ENCODE data around the gene NOVA1.

Gene NOVA1

DNA sequence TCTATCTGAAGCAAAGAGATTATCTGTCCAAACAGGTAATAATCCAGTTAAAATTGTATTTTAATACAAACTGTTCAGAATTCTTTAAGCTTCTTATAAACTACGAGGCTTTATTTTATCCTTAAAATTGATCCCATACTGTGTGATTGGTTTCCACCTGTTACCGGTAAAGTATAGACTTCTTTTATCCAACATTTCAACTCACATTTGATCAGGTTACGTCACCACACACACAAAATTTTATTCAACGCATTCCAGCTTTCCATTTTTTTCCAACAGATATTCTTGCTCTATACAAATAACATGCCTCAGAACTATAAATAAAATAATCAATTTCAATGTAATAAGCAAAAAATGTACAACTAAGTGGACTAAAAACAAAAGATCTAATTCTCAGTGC, 4.5 kb downstream of the NOVA1 start:
- no peak for DNase-seq

DNA sequence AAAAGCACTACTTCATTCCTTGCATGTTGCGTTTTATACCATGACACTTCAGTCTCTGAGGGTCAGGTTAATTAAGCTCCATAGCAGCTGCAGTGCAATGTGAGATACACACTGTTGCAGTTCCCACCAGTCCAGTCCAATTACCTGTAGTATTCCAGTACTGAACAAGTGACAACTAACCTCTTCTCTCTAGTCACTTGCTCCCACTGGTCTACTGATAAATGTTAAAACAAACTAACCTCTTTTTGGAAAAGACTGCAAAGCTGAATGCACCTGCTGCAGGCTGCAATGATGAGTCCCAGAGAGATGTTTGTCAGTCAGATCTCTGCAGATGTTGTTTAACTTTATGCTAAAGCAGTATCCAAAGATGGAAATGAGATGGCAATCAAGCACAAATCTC, 7.9 kb downstream of the NOVA1 start:
- no peak for DNase-seq

DNA sequence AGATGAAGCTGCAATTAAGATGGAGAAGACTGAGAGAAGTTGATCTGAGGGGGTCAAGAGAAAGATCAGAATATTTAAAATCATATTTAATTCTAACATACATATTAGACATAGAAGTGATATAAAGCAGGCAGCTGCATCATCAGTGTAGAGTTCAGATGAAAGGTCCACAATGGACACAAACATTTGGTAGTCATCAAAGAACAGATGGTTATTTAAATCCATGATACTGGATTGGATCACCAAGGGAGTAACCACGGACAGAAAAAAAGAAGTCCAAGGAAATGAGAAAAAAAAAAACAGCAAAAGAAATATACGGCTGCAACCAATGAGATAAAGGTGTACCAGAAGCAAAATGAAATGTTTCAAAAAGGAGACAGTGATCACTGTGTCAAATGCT, 20.1 kb downstream of the NOVA1 start:
- DNase-seq = no peak

DNA sequence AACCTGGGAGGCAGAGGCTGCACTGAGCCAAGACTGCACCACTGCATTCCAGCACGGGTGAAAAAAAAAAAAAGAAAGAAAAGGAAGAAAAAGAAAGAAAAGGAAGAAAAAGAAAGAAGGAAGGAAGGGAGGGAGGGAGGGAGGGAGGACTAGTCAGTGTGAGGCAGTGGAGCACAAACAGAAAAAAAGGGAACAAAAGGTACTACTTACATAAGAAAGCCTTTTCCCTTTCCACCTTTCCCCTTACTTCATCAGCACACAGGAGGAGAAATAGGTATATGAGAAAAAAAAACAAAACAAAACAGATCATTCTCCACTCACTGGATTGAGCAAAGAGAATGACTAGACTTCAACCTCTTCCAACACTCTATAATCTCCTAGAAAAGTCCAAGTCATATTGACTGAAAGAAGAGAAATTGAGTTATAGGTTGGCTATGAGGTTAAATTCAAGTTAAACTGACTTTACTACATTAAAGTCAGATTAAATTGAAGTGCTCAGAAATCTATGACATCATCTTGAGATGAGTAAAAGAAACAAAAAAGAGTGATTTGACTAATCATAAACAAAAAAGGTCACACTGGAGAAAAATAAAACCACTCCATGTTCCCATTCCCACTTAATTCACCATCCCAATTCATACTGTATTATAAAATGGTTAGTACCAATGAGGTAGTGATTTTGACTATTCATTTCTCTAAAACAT, 43.6 kb downstream of the NOVA1 start:
- DNase-seq = no peak

DNA sequence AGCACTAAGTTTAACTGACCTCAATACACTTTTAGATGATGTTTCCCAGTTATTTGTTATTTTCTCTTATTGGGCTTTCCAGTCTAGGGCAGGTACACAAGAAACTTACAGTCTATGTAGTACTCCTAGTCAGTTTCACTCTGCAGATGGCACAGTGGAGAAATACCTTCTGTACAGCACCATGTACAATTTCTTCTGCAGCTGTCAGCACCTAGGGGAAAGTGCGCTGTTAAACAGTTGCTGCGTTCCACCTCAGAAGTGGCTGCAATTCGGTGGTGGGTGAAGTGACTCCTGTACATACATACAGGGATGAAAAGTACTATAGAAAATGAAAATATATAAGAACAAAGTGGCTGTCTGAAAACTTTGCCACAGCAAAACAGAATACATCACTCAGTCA, 48.3 kb downstream of the NOVA1 start:
- no peak for DNase-seq

DNA sequence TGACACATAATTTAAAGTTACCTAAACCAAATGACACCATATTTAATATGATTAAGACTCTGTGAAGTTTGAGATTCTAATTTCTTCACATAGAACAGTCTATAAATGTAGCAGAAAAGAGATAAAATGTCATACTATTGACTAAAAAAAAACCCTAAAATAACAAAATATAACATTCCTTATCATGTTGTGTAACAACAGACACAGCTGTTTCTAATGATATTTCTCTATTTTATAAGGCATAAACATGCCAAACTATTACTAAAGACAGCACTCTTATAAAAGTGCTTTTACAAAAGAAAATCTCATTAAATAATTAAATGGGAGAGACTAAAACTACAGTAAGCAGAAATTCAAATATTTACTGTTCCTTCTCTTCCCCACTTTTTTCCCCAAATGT, 49.4 kb downstream of the NOVA1 start:
- no peak for DNase-seq

DNA sequence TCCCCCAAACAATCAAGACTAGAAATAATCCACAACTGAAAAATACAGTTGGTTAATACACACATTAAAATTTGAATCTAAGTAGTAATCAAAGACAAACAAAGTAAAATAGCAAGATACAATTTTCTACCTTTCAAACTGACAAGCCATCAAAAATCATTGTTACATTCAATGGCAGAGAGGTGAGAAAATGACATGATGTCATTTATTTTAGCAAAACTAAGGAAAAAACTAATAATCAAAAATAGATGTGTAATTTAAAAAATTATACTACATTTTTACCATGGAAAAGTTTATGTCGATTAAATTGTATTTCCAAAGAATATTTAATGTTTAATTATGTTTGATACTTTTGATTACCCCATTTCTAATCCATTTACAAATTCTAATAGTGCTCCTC, 59.7 kb downstream of the NOVA1 start:
- DNase-seq = no peak

DNA sequence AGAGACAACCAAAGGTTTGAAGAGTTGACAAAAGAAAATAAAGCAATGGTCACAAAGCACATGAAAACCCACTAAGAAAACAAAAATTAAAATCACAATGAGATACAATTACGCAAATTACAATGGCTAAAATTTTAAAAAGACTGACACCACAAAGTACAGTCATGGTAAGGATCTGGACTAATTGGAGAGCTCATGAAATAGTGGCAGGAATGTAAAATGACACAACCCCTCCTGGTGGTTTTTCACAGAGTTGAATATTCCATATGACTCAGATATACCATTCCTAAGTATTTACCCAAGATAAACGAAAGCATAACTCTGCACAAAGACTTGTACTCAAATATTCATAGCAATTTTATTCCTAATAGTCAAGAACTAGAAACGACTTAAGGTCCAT, 65.9 kb downstream of the NOVA1 start:
- no peak for DNase-seq

DNA sequence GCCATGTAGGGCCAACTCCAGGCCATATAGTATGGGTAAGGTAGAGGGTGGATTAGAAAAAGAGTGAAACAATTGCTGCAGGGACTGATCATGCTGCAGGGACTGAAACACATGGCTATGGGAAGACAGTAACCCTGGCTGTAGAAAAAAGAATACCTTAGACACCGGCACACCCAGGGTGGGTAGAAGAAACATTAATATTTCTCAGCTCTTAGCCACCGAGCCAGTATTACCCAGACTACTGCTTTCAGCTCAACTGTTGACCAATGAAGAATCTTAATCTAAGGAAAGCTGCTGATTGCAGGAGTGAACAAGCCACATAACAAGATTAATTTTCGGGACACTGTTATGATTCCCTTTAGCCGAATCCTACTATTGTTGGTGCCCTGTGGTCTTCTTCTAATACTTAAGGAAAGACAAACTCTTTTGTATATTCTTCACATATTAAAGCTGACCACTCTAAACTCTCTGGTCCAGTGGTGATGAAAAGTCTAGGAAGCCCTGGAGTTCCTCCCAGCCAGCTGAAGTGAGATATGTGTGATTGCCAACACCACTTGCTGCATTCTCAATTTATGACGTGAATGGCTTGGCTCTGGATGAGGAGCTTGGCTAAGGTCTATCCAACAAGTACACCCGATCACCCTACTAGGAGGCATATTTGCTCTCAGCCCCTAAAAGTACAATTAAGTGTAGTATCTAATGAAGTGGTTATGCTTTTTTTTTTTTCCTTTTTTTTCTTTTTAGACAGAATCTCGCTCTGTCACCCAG, 69.2 kb downstream of the NOVA1 start:
- no peak for DNase-seq

DNA sequence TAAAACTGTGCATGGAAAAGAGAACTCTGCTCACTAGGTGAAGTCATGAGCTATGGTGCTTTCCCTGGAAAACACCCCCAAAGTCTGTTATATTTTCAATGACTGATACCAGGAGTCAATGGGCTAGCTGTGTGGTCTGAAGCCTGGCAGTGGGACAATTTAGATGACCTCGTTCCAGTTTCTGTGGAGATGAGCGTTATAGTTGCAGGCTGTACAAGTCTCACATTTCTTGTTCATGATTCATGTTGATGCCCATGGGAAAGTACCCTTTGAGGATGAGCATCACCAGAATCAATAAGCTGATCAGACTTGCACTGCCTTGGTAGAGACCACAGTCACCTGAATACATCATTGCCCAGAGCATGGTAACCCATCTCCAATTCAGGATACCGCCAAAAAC, 70.7 kb downstream of the NOVA1 start:
- DNase-seq = no peak

DNA sequence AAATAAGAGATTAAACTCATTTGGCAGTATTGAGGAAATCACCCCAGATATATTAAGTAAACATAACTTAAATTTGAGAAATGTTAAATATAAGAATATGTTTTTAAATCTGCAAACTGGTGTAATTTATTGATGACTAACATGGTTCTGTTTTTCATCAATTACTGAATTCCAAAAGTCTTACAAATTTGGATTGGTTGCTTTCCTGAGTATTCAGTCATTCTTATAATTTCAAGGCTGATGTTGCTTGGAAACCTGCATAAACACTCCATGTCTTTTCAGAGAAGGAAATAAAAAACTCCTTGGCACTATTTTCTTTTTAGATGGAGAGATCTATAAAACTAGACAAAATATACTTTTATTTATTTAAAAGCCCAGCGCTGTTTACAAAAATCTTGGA, 71.7 kb downstream of the NOVA1 start:
- no peak for DNase-seq

DNA sequence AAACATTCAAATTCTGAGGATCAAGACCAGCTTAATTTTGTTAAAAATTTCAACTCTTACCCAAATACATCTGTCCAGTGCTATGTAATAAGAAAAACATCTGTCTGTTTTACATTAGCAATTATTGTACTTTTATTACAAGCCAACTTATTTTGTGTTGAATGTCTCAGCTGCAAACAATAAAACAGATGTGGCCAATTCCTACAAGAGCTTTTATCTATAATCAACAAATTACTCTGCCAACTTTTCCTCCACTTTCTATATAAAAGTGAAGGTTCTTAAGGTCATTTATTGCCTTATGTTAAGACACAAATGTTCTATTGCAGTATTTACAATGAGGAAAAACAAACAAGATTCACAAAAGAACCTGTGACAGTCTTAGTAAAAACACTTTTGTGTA, 72.7 kb downstream of the NOVA1 start:
- no peak for DNase-seq

DNA sequence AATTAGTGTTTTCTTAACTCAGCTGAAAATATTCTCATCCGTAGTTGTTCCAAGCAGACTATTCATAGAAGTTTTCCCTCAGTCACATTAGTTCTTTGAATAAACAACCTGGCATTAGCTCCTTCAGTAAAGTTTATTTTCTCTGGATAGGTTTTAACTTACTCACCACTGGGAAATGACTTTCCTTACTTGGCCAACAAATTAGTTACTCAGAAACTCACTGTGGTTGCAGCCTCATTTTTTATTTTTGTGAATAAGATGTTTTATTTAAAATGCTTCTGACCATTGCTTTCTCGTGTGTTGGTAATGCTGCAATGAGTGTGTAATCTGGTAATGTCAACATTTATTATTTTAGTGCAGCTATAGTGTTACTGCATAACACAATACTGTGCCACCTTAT, 74.9 kb downstream of the NOVA1 start:
- DNase-seq = no peak

DNA sequence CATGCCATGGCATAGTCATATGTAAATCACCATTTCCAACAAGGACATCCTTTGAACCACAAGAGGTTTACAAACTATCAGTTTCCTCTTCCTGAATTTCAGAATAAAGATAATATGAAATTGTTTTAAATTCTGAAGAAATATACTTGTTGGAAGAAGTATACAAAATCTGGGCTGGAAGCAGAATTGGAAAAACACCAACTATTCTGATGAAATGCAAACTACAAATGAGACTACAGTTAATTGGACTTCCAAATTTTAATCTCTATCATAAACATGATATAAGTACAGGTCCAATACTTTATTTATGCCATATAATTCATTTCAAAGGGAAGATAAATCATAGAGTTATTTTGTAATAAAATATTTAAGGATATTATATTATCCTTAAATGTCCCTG, 80.1 kb downstream of the NOVA1 start:
- DNase-seq = no peak

DNA sequence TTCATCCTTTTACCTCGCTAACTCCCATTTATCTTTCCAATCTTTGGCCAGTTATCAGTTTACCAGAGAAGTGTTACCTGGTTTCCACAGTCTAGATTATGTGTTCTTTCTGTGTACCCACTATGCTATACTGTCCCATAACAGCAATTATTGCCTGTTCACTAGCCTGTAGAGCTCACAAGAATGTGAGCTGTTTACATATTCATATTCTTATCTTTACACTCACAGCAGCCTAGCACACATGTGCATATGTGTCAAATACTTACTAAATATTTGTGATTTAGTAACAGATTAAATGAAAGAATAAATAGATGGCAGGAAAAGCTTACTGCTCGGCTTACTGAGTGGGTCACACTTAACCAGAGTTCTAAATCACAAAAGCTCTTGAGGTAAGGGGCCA, 97.8 kb downstream of the NOVA1 start:
- no peak for DNase-seq

DNA sequence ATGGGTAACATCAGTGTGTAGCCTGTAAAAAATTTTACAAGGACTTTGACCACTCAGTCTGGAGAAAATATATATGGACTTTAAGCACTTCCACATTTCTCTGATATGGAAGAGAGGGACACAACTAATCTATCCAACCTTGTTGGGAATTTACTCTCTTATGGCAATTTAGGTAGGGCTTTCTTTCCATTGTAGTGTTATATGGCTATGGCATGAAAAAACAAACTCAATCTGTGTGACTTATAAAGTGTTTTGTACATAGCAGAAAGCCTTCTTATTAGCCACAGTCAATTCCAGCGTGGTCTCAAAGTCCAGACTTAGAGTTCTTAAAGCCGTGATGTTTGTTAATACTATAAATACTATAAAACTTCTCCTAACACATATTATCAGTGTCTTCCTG, 98.3 kb downstream of the NOVA1 start:
- no peak for DNase-seq

DNA sequence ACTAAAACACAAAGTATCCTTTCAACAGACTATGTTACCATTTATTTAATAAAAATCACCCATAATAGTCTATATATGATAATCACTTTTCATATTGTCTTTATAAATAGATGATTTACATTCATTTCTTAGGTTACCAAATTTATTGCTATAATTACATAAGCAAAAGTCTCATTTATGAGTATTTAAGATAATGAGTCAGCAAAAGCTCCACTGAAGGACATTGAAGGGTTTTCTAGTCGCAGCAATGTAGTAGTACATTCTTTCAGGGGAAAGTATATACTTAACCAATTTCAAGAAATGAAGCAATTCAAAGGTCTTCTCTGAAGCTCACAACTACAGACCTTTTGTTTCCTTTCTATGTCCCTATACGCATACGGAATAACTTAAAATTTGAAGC, 110.9 kb downstream of the NOVA1 start:
- DNase-seq = no peak

DNA sequence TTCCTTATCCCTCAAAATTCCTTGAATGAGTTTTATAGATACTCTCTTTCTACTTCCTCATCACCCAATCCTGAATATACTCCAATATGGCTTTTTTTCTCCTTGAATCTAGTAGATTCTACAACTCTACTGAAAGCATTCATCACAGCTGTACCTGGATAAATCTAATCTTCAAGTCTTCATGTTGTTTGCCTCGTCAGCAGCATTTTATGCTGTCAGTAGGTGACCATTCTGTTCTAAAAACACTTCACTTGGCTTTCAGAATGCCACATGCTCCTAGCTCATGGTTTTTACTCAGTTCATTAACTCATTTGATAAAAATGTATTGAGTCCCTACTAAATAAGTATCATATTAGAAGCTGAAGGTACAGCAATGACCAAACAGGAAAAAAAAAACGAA, 113.3 kb downstream of the NOVA1 start:
- no peak for DNase-seq

DNA sequence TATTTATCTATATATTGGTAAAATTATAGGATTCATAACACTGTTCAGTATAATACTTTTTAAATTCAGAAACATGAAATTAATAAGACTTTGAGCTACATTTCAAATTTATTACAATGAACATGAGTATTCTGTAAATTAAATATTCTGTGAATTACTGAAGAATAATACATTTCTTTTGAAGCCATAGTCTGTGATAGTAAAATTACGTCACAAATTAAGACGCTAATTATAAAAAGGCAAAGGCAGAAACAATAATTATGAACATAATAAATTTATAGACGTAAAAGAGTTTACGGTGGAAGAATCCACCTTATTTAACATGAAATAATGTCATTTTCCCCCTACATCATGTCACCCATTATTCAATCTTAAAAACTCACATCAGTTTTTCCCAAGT, 118.9 kb downstream of the NOVA1 start:
- no peak for DNase-seq

DNA sequence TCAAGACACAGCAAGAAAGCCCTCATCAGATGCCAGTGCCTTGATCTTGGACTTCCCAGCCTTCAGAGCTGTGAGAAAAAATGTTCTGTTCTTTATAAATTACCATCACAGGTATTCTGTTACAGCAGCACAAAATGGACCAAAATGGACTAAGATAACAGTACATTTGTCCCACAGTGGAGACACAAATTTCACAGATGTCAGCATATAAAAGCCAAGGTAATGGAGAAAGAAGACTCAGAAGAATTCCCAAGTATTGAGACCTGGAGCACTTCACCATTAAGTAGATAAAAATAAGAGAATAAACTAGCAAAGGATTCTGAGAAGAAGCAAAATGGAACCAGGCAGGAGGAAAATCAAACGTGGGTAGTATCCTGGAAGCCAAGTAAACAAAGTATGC, 131.0 kb downstream of the NOVA1 start:
- DNase-seq = no peak

DNA sequence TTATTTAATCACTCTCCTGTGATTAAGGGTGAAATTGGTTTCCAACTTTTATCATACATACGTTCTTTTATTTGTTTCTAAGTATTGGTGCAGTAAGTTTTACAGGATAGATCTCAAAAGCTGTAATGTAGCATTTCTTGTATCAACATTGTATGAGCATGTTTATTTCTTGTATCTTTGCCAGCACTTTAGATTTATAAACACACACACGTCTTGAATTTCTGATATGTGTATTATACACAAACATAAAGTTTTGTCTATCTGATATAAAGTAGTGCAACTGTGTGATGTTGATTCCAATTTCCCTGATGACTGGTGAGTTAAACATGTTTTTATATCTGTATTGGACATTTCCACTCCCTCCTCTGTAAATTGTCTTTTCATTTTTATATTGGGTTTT, 134.7 kb downstream of the NOVA1 start:
- DNase-seq = no peak

DNA sequence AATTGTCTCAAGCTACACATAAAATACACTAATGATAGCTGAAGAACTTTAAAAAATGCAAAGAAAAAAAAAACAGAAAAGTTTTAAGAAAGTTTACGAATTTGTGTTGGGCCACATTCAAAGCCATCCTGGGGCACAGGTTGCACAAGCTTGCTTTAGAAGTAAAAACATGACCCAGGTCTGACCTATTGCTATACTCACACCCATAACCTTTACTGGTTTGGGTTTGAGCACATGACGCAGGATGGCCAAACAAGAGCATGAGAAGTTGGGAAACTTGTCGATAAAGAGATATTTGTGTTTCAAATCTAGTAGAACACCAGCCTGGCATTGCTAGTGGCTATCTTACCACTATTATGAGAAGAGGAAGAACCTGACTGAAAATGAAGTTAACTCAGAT, 143.7 kb downstream of the NOVA1 start:
- DNase-seq = no peak

DNA sequence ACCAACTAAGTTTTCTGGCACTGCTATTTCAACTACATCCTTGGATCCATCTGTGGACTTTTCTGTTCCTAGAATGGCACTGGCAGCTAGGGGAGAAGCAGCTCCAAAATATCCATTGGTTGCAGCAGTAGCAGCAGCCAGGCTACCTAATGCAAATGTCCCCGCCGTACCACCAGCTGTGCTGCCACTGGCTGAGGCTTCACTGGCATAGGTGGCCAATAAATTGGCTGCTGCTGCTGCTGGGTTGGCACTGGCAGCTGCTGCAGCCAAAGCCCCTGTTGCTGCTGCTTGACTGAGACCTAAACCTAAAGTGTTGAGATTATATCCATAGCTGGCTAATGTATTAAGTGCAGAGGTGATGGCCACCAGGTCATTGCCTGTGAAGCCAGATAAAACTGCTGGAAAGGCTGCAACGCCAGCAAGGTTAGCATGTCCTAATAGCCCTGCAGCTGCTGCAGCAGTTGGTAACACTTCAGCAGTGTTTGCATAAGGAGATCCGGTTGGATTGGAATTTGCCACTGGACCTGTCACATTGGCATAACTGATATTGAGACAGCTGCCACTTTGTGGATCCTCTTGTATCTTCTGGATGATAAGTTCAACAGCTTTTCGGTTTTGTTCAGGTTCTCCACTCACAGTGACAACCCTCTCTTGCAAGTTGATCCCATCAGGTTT, 149.5 kb downstream of the NOVA1 start:
- peak; percentile 58 for DNase-seq

DNA sequence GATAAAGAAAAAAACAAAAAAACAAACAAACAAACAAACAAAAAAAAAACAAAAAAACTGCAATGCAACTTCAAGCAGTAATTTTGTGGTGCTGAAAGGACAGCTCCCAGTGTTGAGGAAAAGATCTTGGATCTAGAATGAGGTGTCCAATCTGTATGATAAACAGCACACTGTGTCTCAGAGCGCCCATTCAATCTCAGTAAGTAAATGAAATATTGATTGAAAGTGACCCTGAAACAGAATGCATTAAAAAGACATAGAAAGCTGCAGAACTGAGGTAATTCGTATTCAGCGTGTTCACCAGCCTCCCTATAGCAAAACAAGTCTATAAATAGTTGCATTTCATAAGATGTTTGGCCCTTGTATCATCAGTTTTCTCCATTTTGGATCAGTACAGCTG, 153.0 kb downstream of the NOVA1 start:
- DNase-seq = no peak

Data from NCI-H446 treated with DMSO at 0.1 percent for 48 hours (cell line).